Panc1 (cell line): ENCODE measurements around the gene TMEM175. TPM values are rescaled to one million over a fixed set of nuclear protein-coding genes. Genes with fewer than 3 reads are reported as not detected.

Experiments used
- ATAC-seq: fragments of 200-7000 bp; cut with Tn5 transposase; 2 replicates; pipeline ENCODE4 v1.9.1; 2020; ENCODE audit warnings: mild to moderate bottlenecking, moderate library complexity
- BruUV-seq: library from RNA; stranded (reverse); fragments of 400-500 nt; replicated peaks from 2 replicates; lab custom pipeline; 2021; lab: Mats Ljungman, UMichigan
- CTCF ChIA-PET: fragments of 300-600 bp; sonication (Branson Sonifier 250); formaldehyde crosslinking; loops from one replicate; lab custom pipeline; 2022; ENCODE audit warnings: antibody characterized with exemption; lab: Charles Lee
- POLR2A ChIA-PET: fragments of 300-600 bp; sonication (Branson Sonifier 250); formaldehyde crosslinking; loops from one replicate; lab custom pipeline; 2022; ENCODE audit warnings: antibody characterized with exemption; lab: Charles Lee
- DNase-seq: peaks from one replicate; pipeline ENCODE4 v3.0.0-alpha.2; 2010; ENCODE audit warnings: low read depth, low spot score
- H3K27ac ChIP-seq: 2 replicates; pipeline ENCODE4 v1.5.1; 2011; ENCODE audit warnings: mild to moderate bottlenecking, low read length, inconsistent platforms
- H3K27me3 ChIP-seq: fragments of 200-500 bp; sonication (Bioruptor generic); 2 replicates; pipeline ENCODE4 v1.6.0; 2014; ENCODE audit warnings: low read length, inconsistent platforms; ENCODE audit not compliant: control insufficient read depth, insufficient read depth
- H3K36me3 ChIP-seq: fragments of 200-500 bp; sonication (Bioruptor generic); 2 replicates; pipeline ENCODE4 v1.5.1; 2014; ENCODE audit warnings: inconsistent platforms, mild to moderate bottlenecking, low read length, moderate library complexity; ENCODE audit not compliant: control insufficient read depth, insufficient read depth
- H3K4me1 ChIP-seq: 2 replicates; pipeline ENCODE4 v1.5.1; 2011; ENCODE audit warnings: inconsistent platforms, mild to moderate bottlenecking, low read length, moderate library complexity; ENCODE audit not compliant: control insufficient read depth, insufficient read depth
- H3K4me3 ChIP-seq, 2 experiments: 2 replicates each; pipeline ENCODE4 v1.5.1; 2011 to 2012; ENCODE audit warnings: low read depth in 2 of 2, low read length in 2 of 2, mild to moderate bottlenecking in 2 of 2, inconsistent platforms in 1 of 2, moderate library complexity in 1 of 2
- H3K9me3 ChIP-seq: fragments of 200-500 bp; sonication (Bioruptor generic); 2 replicates; pipeline ENCODE4 v1.5.1; 2014; ENCODE audit warnings: low read depth, mild to moderate bottlenecking, inconsistent platforms, low read length, moderate library complexity; ENCODE audit not compliant: control insufficient read depth, insufficient read depth
- CTCF ChIP-seq: fragments of 450-650 bp; IDR thresholded peaks from 2 replicates; pipeline ENCODE4 v1.5.1; 2017; ENCODE audit warnings: mild to moderate bottlenecking
- POLR2AphosphoS5 ChIP-seq: IDR thresholded peaks from 2 replicates; pipeline ENCODE4 v1.6.1; 2012; ENCODE audit warnings: mild to moderate bottlenecking, low read depth, low read length, moderate library complexity
- REST ChIP-seq, 2 experiments: IDR thresholded peaks; 2 replicates each; pipeline ENCODE4 v1.6.1; 2011 to 2012; ENCODE audit warnings: low read depth in 2 of 2, control low read depth in 1 of 2, low read length in 1 of 2, mild to moderate bottlenecking in 1 of 2, moderate library complexity in 1 of 2; ENCODE audit not compliant: insufficient read depth in 1 of 2
- SIN3A ChIP-seq: IDR thresholded peaks from 2 replicates; pipeline ENCODE4 v1.6.1; 2012; ENCODE audit warnings: low read depth, mild to moderate bottlenecking, low read length, moderate library complexity, borderline replicate concordance; ENCODE audit not compliant: insufficient read depth
- TCF7L2 ChIP-seq: IDR thresholded peaks from 2 replicates; pipeline ENCODE4 v1.6.1; 2011; ENCODE audit warnings: mild to moderate bottlenecking, low read depth, low read length, inconsistent platforms
- in situ Hi-C: cut with HindIII; loops from 2 replicates; pipeline ENCODE4 v1.10.0; 2016; ENCODE audit warnings: low sequenced_read_pairs, low pct_unique_long_range_greater_than_20kb
- intact Hi-C: fragments of 100-400 bp; cut with micrococcal nuclease; formaldehyde crosslinking; loops from one replicate; pipeline ENCODE4 v1.10.0; 2022; ENCODE audit not compliant: unreplicated experiment
- total RNA-seq: library from RNA; stranded (reverse); gene quantifications from one replicate; pipeline ENCODE4 v1.2.1, GENCODE V29; 2021; ENCODE audit not compliant: unreplicated experiment

The TMEM175 gene
- total RNA-seq, 1 experiment from 2014 or later: 21.8 TPM

- no peak overlapping the region for H3K4me3 ChIP-seq
- no peaks in the 10 kb centered on the region for H3K27me3 ChIP-seq
- no peaks in the 10 kb centered on the region for H3K36me3 ChIP-seq
- intact Hi-C loops: no loop called here
- CTCF ChIA-PET: no interaction called here
- ATAC-seq (no peak), DNase-seq (no peak)
- H3K4me1 ChIP-seq: no peaks in the 10 kb centered on the region
- no peak for TF ChIP-seq POLR2AphosphoS5
- no peak for TF ChIP-seq SIN3A
- no peak for TF ChIP-seq TCF7L2
- no peak overlapping the region for H3K27ac ChIP-seq
- no TSS peak for BruUV-seq
- in situ Hi-C loops: no loop called here
- POLR2A ChIA-PET: no interaction called here
- no peaks in the 10 kb centered on the region for H3K9me3 ChIP-seq
Observed at GRCh38 chr4:884896-885295, 47.4 kb upstream of the TMEM175 start.

DNA sequence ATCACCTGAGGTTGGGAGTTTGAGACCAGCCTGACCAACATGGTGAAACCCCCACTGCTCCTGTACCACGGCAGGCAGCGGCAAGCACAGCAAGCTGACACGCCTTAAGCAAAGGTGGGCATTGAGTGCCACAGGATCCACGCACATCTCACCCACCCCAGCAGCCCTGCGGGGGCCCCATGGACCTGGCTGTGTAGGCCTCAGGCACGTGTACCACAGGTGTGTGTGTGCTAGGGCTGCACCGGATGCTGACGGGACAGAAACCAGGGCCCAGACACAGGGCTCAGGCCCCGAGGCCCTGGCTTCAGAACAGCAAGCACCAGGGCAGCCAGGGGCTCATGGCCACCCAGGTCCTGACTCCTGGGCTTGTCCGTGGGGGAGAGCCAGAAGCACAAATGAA lies 46.9 kb upstream of the TMEM175 start:
- H3K9me3 ChIP-seq: no peaks in the 10 kb centered on the region
- ChIA-PET POLR2A (no interaction called here), CTCF (no interaction called here)
- no peak overlapping the region for H3K4me3 ChIP-seq
- BruUV-seq: no TSS peak
- intact Hi-C loops: no loop called here
- in situ Hi-C loops: no loop called here
- H3K36me3 ChIP-seq: no peaks in the 10 kb centered on the region
- H3K4me1 ChIP-seq: no peaks in the 10 kb centered on the region
- TF ChIP-seq POLR2AphosphoS5: no peak
- no peak for TF ChIP-seq REST (IDR thresholded peaks at IDR 0.05; ENCODE audit: insufficient read depth in 1 of 2, low read depth in 2 of 2, low read length in 1 of 2)
- TF ChIP-seq TCF7L2: no peak
- TF ChIP-seq CTCF: no peak
- no peak for TF ChIP-seq SIN3A
- H3K27me3 ChIP-seq: no peaks in the 10 kb centered on the region
- no peak overlapping the region for H3K27ac ChIP-seq
- ATAC-seq (no peak), DNase-seq (no peak)

- in situ Hi-C loops (no loop called here), intact Hi-C loops (no loop called here)
- ChIA-PET POLR2A (no interaction called here), CTCF (no interaction called here)
- ATAC-seq (no peak), DNase-seq (no peak)
- Histone ChIP-seq H3K9me3 (no peaks in the 10 kb centered on the region), H3K27me3 (no peaks in the 10 kb centered on the region), H3K36me3 (no peaks in the 10 kb centered on the region), H3K27ac (no peak overlapping the region), H3K4me3 (no peak overlapping the region), H3K4me1 (no peaks in the 10 kb centered on the region)
- BruUV-seq: no TSS peak
- TF ChIP-seq TCF7L2: no peak
- TF ChIP-seq REST (IDR thresholded peaks at IDR 0.05; ENCODE audit: insufficient read depth in 1 of 2, low read depth in 2 of 2, low read length in 1 of 2): no peak
- no peak for TF ChIP-seq POLR2AphosphoS5
- no peak for TF ChIP-seq SIN3A
- no peak for TF ChIP-seq CTCF
Observed at GRCh38 chr4:886244-886643, 46.0 kb upstream of the TMEM175 start.
